Mucosa of stomach (tissue), 1 donor: ENCODE data around the gene PEX11G.

ENCODE experiments used
- H3K27me3 ChIP-seq: one replicate; pipeline ENCODE4 v1.7.0; 2013; ENCODE audit warnings: mild to moderate bottlenecking, low read length; ENCODE audit not compliant: control insufficient read depth, insufficient read depth
- H3K36me3 ChIP-seq: one replicate; pipeline ENCODE4 v1.7.0; 2013; ENCODE audit warnings: low read length; ENCODE audit not compliant: control insufficient read depth, insufficient read depth
- H3K4me1 ChIP-seq: one replicate; pipeline ENCODE4 v1.7.0; 2013; ENCODE audit warnings: mild to moderate bottlenecking, low read length; ENCODE audit not compliant: control insufficient read depth, insufficient read depth
- H3K4me3 ChIP-seq: one replicate; pipeline ENCODE4 v1.7.0; 2013; ENCODE audit warnings: low read length
- H3K9ac ChIP-seq: one replicate; pipeline ENCODE4 v1.7.0; 2013; ENCODE audit warnings: mild to moderate bottlenecking, low read length, moderate library complexity
- H3K9me3 ChIP-seq: one replicate; pipeline ENCODE4 v1.7.0; 2013; ENCODE audit warnings: mild to moderate bottlenecking, low read length, moderate library complexity; ENCODE audit not compliant: control insufficient read depth
- donor health status: Pancreatic carcinoma.

The PEX11G gene

DNA sequence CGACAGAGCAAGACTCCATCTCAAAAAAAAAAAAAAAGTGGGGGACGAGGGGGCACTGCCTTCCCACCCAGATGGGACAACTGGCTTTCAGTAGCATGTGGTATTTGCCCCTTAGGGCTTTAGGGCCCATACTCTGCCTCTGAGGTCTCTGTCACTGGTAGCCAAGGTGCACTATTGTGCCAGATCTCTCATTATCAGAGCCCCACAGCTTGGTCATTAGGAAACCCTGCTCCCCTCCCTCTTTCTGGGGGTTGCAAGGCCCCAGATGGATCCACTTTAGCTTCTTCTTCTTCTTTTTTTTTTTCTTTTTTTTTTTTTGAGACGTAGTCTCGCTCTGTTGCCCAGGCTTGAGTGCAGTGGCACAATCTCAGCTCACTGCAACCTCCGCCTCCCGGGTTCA is 15.8 kb upstream of the PEX11G start:
- Histone ChIP-seq H3K36me3 (no peaks in the 10 kb centered on the region), H3K9ac (no peak overlapping the region), H3K4me1 (peaks cover 17% of the 10 kb centered on the region), H3K9me3 (no peaks in the 10 kb centered on the region), H3K27me3 (peaks cover 4% of the 10 kb centered on the region), H3K4me3 (no peak overlapping the region)

DNA sequence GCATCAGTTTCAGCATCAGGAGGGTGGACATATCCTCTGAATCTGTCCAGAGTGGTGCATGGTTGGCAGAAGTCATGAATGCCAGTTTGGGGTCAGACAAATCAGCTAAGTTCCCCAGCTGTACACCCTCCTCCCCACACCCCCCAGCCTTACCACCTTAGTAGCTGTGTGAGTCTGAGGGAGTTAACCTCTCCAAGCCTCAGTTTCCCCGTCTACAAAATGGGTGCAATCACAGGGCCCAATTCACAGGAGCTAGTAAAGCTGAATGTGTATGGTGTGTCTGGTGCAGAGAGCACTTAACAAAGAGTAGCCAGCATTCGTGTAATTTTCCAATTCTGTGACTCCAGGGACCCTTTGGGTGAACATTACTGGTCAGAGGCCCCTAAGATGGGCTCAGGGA is 13.7 kb upstream of the PEX11G start:
- Histone ChIP-seq H3K4me3 (no peak overlapping the region), H3K27me3 (peaks cover 4% of the 10 kb centered on the region), H3K36me3 (no peaks in the 10 kb centered on the region), H3K4me1 (peaks cover 10% of the 10 kb centered on the region), H3K9ac (no peak overlapping the region), H3K9me3 (no peaks in the 10 kb centered on the region)

DNA sequence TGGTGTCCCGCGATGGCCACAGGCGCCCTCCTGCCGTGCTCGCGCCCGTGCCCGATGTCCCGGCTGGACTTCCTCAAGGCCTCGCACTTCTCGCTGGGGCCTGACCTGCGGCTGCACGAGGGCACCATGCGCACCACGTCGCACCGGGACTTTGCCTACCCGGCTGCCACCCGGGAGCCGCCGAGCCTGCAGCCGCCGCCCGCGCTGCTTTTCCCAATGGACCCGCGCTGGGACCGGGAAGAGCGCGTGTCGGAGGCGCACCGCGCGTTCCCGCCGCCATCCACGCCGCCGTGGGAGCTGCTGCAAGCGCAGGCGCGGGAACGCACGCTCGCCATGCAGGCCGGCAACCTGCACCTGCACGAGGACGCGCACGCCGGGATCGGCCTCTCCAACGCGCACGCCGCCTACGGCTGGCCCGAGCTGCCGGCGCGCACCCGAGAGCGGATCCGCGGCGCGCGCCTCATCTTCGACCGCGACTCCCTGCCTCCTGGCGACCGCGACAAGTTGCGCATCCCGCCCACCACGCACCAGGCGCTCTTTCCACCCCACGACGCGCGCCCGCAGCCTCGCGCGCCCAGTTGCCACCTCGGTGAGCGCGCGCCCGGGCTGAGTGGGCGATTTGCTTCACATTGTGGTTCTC is 12.1 kb upstream of the PEX11G start:
- Histone ChIP-seq H3K36me3 (no peaks in the 10 kb centered on the region), H3K9me3 (no peaks in the 10 kb centered on the region), H3K4me3 (no peak overlapping the region), H3K9ac (no peak overlapping the region), H3K27me3 (peaks cover 4% of the 10 kb centered on the region), H3K4me1 (peaks cover 10% of the 10 kb centered on the region)

DNA sequence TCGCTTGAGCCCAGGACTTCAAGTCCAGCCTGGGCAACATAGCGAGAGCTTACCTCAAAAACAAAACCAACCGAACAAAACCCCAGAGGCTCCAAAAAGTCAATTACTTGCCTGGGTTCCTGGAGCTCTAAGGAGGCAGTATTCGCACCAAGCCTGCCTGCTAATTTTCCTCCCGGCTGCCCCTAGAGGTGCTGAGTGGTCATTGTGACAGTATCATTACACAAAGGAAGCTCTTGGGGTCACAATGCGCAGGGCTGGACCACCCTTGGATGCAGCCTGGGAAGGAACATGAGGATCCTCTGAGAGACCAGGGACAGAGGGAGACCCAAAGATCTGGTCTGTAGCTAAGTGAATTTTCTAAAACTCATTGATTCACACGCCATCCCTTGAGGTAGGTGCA is 8.5 kb upstream of the PEX11G start:
- Histone ChIP-seq H3K9ac (no peak overlapping the region), H3K27me3 (peaks cover 4% of the 10 kb centered on the region)

DNA sequence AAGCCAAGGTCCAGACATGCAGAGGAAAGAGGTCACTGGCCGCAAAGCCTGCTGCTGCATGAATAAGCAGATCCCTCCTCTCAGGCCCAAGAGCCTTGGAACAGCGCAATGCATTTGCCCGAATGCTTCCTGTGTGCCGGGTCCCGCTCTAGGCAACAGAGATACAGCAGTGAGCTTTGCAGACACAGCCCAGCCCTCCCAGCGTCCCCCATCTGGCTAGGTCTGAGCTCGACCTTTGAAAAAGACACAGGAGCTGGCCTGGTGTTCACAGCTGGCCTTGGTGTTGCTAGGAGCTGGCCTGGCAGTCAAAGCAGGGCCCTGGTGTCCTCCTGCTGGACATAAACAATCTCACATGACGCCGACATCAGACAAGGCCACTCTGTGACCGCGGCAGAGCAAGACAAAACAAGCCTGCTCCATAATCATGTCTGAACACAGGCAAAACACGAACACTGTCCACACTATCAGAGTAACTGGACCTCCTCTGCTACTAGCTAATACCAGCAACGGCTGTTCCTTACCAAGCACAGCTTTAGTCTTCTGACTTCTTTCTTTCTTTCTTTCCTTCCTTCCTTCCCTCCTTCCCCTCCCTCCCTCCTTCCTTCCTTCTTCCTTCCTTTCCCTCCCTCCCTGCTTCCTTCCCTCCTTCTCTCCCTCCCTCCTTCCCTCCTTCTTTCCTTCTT is 5.7 kb upstream of the PEX11G start:
- H3K4me1 ChIP-seq = peaks cover 8% of the 10 kb centered on the region
- no peak overlapping the region for H3K9ac ChIP-seq
- no peaks in the 10 kb centered on the region for H3K9me3 ChIP-seq
- H3K4me3 ChIP-seq = no peak overlapping the region
- no peaks in the 10 kb centered on the region for H3K27me3 ChIP-seq
- no peaks in the 10 kb centered on the region for H3K36me3 ChIP-seq

More for the DNA sequence above, 8.5 kb upstream of the PEX11G start:
- Histone ChIP-seq H3K4me1 (peaks cover 4% of the 10 kb centered on the region), H3K9me3 (no peaks in the 10 kb centered on the region), H3K4me3 (no peak overlapping the region), H3K36me3 (no peaks in the 10 kb centered on the region)

DNA sequence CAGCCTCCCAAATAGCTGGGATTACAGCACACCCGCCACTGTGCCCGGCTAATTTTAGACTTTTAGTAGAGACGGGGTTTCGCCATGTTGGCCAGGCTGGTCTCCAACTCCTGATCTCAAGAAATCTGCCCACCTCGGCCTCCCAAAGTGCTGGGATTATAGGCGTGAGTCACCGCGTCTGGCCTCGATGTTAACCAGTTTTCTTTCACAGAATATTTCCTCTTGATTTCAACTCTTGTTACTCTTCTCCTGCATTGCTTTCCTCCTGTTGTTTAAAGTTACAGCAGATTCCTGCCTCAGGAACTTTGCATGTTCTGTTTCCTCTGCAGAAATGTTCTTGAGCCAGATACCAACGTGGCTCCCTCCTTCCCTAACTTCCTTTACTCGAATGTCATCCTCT is 3.7 kb upstream of the PEX11G start:
- no peak overlapping the region for H3K4me3 ChIP-seq
- no peaks in the 10 kb centered on the region for H3K27me3 ChIP-seq
- H3K9ac ChIP-seq = no peak overlapping the region
- peaks cover 18% of the 10 kb centered on the region for H3K4me1 ChIP-seq
- H3K36me3 ChIP-seq = no peaks in the 10 kb centered on the region
- H3K9me3 ChIP-seq = no peaks in the 10 kb centered on the region

DNA sequence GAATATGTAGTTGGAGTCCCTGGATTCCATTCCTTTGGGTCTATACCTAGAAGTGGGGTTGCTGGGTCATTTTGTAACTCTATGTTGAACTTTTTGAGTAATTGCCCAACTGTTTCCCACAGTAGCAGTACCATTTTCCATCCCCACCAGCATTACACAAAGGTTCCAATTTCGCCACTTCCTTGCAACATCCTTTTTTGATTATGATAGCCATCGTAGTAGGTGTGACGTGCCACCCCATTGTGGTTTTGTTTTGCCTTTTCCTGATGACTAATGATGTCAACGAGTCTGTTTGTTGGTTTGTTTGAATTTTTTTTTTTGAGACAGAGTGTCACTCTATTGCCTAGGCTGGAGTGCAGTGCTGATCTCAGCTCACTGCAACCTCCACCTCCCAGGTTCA is 3.3 kb upstream of the PEX11G start:
- no peaks in the 10 kb centered on the region for H3K9me3 ChIP-seq
- H3K9ac ChIP-seq = no peak overlapping the region
- H3K36me3 ChIP-seq = no peaks in the 10 kb centered on the region
- no peak overlapping the region for H3K4me3 ChIP-seq
- H3K4me1 ChIP-seq = peaks cover 18% of the 10 kb centered on the region
- no peaks in the 10 kb centered on the region for H3K27me3 ChIP-seq

DNA sequence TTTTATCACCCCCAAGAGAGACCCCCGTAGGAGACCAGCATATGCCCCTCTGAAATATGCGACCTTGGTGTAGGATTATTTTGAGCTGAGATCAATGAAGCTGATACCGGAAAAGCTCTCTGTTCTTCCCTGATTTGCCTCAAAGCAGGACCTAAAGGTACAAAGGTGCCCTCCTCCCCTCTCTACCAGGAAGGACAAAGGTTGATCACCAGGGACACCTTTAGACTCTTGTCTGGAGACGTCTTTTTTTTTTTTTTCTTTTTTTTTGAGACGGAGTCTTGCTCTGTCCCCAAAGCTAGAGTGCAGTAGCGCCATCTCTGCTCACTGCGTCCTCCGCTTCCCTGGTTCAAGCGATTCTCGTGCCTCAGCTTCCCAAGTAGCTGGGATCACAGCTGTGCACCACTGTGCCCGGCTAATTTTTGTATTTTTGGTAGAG is 792 bp upstream of the PEX11G start:
- Histone ChIP-seq H3K9me3 (no peaks in the 10 kb centered on the region), H3K36me3 (no peaks in the 10 kb centered on the region), H3K27me3 (no peaks in the 10 kb centered on the region), H3K4me3 (no peak overlapping the region), H3K9ac (no peak overlapping the region), H3K4me1 (peaks cover 18% of the 10 kb centered on the region)

DNA sequence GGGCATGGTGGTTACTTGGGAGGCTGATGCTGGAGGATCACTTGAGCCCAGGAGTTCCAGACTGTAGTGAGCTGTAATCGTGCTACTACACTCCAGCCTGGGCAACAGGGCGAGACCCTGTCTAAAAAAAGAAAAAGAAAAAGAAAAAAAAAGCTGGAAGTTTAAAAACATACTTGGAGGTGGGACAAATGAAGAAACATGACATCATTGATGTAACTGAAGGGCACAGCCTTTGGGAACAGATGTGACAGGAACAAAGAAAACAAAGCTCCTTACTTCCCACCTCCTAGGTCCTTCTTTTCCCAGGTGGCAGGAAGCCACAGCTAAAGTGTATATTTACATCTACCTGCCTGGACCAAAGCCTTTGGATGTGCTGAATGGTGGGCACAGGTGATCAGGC is 1.9 kb downstream of the PEX11G start:
- Histone ChIP-seq H3K36me3 (no peaks in the 10 kb centered on the region), H3K4me1 (peaks cover 23% of the 10 kb centered on the region), H3K27me3 (no peaks in the 10 kb centered on the region), H3K9ac (no peak overlapping the region), H3K4me3 (no peak overlapping the region), H3K9me3 (no peaks in the 10 kb centered on the region)

DNA sequence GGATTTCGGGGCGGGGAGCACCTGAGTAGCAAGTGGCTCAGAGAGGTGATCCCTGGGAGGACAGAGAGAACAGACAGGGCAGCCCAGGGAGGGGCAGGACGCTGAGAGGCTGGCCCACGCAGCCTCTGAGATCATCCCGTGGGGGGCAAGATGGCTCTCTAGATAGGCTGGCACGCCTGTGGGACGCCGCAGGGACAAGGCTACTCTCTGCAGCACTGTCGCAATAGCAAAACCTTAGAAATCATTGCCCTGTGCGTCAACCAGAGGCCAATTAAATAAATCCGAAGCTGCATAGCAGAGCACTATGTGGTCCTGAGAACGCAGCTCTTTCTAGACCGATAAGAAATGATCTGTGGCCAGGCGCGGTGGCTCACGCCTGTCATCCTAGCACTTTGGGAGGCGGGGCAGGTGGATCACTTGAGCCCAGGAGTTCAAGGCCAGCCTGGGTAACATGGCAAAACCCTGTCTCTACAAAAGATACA is 5.1 kb downstream of the PEX11G start:
- H3K27me3 ChIP-seq = no peaks in the 10 kb centered on the region
- H3K4me1 ChIP-seq = peaks cover 15% of the 10 kb centered on the region
- H3K4me3 ChIP-seq = no peak overlapping the region
- no peaks in the 10 kb centered on the region for H3K9me3 ChIP-seq
- H3K9ac ChIP-seq = no peak overlapping the region
- no peaks in the 10 kb centered on the region for H3K36me3 ChIP-seq

DNA sequence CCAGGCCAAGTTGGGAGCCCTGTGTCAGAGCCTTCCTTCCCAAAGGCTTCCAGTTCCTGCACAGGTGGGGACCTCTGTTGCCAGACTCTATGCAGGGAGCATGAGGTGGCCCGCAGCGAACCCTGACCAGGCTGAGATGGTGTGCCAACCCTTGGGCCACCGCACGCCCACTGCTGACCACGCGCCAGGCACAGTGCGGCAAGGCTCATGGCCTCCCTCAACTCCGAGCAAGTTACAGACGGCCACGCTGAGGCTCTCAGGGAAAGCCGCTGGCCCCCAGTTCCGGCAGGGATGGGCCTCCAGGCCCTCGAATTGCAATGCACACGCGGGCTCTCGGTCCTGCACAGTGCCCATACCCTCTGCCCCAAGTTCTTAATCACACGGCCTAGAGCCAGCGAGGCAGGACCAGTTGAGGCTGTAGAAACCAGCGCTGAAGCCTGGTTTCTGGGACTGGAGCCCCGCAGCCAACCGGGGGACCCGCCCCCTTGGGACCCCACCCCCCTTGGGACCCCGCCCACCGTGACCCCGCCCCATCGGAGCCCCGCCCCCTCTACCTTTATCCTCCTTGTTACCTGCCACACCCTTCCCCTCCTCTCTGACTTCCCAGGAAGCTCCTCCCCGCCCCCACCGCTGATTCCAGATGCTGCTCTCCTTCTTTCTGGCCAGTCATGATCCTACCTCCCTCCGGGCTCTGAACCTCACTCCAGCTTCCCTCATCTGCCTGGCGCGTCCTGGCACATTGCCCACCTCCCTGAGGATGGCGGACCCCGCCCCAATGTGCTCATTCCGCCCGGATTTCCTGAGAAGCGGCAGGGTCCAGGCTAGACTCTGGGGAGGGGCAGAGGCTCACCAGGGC is 6.0 kb downstream of the PEX11G start:
- Histone ChIP-seq H3K4me1 (peaks cover 9% of the 10 kb centered on the region), H3K4me3 (no peak overlapping the region), H3K27me3 (no peaks in the 10 kb centered on the region), H3K9ac (no peak overlapping the region), H3K36me3 (no peaks in the 10 kb centered on the region), H3K9me3 (no peaks in the 10 kb centered on the region)

DNA sequence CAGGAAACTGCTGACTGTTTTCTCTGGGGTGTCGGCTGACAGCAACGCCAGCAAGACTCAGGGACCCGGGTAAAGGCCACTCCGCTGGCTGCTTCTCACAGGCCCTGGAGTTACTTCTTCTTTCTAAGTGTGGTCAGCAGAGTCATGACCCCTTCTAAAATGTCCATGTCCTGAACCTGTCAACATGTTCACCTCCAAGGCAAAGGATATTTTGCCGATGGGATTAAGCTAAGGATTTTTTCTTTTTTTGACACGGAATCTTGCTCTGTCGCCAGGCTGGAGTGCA is 7.9 kb downstream of the PEX11G start:
- Histone ChIP-seq H3K4me1 (peaks cover 9% of the 10 kb centered on the region), H3K4me3 (no peak overlapping the region), H3K27me3 (no peaks in the 10 kb centered on the region), H3K9ac (no peak overlapping the region), H3K9me3 (no peaks in the 10 kb centered on the region), H3K36me3 (no peaks in the 10 kb centered on the region)
